G401 (cell line): ENCODE data around the gene COPB1. TPM values are rescaled to one million over a fixed set of nuclear protein-coding genes. Genes with fewer than 3 reads are reported as not detected.
"Not testable (repeated sequence)": the region's sequence is repeated elsewhere in the genome, so short reads cannot be mapped to it uniquely, and the experiment has no call there.

ENCODE experiments used
- DNase-seq: peaks from one replicate; pipeline ENCODE4 v3.0.0-alpha.2; 2015; ENCODE audit warnings: low spot score
- in situ Hi-C: cut with HindIII; loops from 2 replicates; pipeline ENCODE4 v1.10.0; 2016; ENCODE audit warnings: low sequenced_read_pairs, mixed read lengths
- total RNA-seq: library from RNA; depleted of rRNA; stranded (reverse); fragments of >200 nt; shearing (Covaris generic); gene quantifications from 2 replicates; pipeline ENCODE4 v1.2.3, GENCODE V29; 2014; rRNA removed

The COPB1 gene, protein sequence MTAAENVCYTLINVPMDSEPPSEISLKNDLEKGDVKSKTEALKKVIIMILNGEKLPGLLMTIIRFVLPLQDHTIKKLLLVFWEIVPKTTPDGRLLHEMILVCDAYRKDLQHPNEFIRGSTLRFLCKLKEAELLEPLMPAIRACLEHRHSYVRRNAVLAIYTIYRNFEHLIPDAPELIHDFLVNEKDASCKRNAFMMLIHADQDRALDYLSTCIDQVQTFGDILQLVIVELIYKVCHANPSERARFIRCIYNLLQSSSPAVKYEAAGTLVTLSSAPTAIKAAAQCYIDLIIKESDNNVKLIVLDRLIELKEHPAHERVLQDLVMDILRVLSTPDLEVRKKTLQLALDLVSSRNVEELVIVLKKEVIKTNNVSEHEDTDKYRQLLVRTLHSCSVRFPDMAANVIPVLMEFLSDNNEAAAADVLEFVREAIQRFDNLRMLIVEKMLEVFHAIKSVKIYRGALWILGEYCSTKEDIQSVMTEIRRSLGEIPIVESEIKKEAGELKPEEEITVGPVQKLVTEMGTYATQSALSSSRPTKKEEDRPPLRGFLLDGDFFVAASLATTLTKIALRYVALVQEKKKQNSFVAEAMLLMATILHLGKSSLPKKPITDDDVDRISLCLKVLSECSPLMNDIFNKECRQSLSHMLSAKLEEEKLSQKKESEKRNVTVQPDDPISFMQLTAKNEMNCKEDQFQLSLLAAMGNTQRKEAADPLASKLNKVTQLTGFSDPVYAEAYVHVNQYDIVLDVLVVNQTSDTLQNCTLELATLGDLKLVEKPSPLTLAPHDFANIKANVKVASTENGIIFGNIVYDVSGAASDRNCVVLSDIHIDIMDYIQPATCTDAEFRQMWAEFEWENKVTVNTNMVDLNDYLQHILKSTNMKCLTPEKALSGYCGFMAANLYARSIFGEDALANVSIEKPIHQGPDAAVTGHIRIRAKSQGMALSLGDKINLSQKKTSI
- total RNA-seq, result 184 and 226 TPM in 2 replicates

DNA sequence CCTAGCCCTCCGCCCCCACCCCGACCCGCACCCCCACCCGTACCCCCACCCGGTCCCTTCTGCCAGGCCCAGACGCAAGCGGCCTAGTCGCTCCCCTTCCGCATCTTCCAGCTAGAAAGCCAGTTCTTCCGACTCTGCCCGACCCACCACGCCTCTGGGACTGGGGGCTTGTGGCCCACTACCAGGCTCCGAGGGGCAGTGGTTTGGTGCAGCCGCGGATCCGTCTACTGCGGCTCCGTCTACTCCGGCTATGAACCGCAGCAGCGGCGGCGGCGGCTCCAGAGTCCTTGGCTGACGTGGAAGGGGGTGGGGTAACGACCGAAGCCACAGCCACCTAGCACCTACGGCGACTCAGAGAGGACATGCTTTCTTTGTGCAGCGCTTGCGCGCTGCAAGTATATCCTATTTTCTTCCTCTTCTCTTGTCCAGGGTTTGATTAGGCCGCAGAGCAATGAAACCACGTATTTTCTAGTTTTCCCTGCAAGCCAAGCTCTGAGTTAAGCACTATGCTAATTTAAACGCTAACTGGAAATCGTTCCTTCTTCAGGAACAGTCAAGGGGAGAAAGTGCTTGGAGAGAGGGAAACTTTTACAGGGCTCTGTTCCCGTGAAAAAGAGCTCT, at the start of gene COPB1:
Gene COPB1, minus strand, starts transcription at position 252 of the 621 bp plus-strand sequence. CDS start 883 bp downstream, outside the sequence.
- in situ Hi-C loops, result no loop called here
- peak; percentile 94 for DNase-seq

DNA sequence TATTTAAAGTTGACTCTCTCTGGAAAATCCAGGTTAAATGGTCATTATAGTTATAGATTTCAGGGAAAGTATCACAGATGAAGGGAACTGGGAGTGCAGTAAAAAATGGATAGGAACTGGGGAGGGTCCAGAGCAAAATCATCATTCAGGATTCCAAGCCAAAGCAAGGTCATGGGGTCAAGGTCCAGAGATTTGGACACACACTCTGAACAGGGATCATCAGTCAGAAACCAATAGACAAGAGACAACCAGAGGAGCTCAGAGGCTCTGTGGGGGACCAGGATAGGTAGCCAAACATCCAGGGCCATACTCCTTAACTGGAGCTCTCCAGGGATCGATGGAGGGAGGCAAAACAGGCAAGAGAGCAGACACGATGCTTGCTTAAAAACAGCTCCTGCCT, 47.8 kb upstream of the COPB1 start:
- in situ Hi-C loops, result no loop called here

DNA sequence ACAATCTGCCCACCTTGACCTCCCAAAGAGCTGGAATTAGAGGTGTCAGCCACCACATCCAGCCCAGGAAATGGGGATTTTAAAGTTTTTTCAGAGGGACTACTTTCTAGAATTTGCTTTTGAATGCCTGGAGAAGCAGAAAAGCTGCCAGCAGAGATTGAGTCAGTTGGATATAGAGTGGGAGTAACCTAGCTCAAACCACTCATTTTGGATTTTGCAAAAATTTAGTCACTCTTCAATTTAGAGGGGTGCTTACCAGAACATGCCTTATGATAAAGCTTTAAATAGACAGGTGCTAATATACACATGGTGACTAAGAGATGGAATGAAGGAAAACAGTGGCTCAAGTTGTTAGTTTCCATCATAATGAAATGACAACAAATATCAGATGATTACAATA, 47.1 kb upstream of the COPB1 start:
- DNase-seq, result no peak
- in situ Hi-C loops, result no loop called here

More for the DNA sequence above, 47.8 kb upstream of the COPB1 start:
- no peak for DNase-seq

DNA sequence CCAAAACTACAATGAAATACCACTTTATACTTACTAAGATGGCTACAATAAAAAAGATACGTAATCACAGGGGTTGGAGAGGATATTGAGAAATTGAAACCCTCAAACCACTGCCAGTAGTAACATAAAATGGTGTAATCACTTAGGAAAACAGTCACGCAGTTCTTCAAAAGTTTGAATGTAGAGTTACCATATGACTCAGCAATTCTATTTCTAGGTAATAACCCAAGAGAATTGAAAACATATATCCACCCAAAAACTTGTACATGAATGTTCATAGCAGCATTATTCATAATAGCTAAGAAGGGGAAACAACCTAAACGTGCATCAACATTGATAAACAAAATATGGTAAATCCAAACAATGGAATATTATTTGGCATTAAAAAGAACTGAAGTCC, 45.0 kb upstream of the COPB1 start:
- in situ Hi-C loops, result no loop called here
- DNase-seq, result no peak

DNA sequence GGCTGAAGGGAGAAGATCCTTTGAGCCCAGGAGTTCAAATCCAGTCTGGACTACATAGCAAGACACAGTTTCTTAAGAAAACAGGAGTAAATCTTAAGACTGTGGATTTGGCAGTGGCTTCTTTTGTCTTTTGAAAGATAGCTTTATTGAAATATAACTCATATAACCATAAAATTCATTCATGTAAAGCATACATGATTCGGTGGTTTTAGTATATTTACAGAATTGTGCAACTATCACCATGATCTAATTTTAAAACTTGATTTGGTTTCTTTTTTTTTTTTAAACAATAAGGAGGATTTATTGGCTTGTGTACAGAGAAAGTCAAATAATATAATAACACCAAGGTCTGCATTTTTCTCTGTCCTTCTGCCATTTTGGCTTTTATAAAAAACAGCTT, 43.6 kb upstream of the COPB1 start:
- in situ Hi-C loops, result no loop called here
- DNase-seq, result no peak

DNA sequence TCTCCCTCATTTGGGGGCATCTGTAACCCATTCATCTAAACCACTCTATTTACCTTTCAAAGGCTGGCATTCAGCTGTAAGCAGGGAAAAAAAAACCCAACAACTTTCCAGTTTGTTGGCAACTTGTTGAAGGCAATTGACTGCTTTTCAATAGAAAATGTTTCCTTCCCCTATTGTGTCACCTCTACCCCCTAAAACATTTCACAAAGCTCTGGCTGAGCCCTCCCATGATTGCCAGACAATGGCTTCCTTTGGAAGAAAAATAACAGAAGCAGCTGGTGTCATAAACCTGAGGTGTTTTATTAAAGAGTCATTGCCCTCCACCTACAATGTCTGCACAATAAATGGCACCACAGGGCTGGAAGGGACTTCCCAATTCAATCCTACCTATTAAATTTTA, 42.7 kb upstream of the COPB1 start:
- in situ Hi-C loops, result no loop called here
- DNase-seq, result no peak

DNA sequence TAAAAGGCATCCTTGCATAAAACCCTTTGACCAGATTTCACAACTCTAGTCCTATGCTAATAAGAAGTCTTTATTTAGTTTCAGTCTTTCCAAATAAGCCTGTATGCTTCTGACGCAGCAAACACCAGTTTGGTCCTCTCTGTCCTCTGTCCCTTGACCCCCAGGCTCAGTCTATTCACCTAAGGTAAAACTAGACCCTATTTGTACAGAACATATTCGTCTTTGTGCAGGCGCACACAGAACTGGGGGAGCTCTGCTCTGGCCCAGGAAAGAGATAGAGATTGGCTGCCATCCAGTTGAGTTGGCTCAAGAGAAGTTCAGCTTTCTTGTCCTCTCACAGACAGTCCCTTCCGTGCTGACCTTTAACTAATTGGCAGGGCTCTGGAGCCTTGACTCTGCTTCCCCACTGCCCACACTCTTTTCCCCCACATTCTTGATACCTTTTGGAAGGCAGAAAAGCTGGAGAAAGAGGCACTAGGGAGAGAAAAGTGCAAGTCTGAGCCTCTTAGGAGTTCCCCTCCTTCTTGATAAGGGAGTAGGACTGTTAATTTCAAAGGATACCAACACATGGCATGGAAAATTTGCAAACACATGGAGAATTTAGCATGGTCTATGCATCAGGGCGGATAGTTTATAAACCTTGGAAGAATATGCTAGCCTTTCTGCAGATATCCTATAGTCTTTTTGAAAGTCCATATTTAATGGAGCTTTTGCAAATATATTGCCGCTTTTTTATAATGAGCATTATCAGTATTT, 41.8 kb upstream of the COPB1 start:
- DNase-seq, result peak; percentile 90
- in situ Hi-C loops, result no loop called here

DNA sequence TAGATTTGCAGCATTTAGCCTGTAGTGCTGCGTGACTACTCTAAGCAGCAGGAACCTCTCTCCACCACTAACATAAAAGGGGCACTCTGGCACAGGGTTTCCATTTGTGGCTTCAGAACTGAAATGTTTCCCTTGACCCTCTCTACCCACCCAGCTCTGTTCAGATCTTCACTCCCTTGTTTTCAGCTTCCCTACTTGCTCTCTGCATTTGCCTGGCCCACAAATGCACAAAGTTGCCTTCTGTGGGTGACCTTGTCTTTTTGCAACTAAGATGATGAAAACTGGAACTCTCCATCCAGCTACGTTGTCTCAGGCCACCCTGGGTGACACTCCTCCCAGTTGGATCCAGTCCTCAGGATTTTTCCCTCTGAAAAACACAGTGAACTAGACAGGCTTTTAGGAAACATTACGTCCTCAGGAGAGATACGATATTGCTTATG, 40.4 kb upstream of the COPB1 start:
- DNase-seq, result peak; percentile 85
- in situ Hi-C loops, result no loop called here

DNA sequence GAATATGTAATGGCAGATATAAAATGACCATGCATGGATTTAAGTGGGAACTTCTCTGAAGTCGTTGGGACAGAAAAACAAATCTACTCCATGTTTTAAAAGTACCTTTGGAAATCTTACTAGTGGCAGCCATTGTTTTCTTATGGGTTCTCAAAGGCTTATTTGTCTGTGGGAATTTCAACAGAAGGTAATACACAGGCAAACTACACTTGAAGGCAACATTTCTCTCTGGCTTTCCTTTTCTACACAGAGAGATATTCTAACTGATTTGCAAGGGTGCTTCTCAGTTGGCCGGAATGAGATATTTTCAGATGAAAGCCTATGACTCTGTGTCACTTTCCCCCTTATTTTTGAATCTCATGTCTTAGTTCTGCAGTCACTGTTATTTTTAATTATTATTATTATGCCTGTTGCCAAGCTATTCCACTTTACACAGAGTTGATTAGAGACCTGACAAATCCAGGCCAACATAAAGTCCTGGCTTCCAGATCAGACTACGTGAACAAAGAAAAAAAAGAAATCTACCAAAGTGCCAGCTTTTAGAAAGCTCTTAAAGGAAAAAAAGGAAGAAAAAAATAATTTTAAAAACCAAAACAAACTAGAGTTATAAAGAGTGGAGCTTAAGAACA, 39.4 kb upstream of the COPB1 start:
- DNase-seq, result no peak
- in situ Hi-C loops, result no loop called here

DNA sequence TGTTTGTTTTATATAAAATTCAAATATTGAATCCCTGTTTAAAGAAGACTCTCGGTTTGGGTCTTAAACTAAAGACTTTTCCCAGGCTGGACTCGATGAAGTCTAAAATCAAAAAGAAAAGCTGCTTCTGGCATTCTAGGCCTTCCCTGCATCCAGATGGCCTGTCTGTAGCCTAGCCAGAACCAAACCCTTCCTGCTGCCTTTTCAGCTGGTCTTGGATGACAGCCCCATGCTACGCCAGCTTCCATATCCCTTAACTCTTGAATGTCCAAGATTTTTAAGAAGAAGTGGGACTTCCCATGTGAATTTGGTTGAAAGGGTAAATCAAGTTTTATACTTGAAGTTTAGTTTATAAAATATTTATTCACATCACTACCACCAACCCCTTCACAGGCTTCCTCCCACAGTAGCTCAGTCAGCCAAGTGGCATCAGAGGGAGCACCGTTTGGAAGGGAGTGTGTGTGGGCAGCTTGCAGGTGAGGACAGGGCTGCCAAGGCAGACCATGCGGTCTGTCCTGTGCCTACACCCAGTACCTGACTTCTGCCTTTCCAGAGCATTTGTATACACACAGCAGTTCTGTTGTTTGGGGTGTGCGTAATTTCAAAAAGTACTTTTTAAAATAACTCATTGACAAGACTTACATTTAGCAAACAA, 38.8 kb upstream of the COPB1 start:
- in situ Hi-C loops, result no loop called here
- DNase-seq, result peak; percentile 97

DNA sequence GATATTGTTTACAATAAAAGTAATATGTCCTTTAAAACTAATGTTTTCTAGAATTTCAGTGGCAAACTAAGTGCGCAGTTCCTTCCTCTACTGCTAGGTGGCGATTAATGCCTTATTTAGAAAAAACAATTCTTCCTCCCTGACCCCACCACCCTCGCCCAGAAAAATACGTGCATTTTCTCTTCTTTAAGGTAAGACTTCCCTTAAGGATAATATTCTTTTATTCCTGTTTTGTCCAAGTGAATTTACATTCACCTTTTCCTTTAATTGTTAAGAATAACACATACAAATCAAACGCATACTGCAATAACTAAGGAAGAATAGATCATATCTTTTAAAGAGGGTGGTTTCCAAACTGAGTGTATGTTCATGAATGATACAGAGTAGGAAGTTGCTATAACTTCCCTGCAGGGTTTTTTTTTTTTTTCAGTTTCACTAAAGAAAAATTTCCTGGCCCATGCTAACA, 37.6 kb upstream of the COPB1 start:
- DNase-seq, result peak; percentile 76
- in situ Hi-C loops, result no loop called here

DNA sequence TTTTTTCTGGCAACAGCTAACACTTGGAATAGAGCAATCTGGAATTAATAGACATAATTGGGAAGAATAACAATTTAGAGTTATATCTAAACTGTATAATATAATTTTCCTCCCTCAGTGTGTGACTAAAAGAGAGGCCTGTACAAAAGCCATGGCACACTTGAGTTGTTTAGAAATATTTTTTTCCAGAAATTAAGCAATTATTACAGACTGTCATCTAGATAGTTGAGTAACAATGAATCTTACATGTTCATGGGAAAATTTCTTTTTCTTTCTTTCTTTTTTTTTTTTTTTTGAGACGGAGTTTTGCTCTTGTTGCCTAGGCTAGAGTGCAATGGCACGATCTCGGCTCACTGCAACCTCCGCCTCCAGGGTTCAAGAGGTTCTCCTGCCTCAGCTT, 35.6 kb upstream of the COPB1 start:
- DNase-seq, in situ Hi-C loops: not testable (repeated sequence)

DNA sequence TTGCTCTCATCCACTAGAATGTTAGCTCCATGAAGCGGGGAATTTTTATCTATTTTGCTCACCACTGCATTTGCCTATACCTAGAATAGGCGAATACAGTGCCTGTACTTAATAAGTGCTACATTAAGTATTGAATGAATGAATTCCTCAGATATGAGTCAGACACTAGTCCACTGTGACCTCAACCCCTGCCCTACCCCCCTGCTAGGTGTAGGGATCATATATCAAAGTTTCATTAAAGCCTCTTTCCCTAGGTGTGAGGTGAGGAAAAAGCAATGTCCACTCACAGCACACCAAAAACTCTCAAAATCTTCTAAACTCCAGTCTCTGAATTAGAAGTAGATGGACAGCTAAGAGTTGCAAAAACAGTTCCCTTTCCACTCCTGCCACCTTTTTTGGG, 30.3 kb upstream of the COPB1 start:
- no peak for DNase-seq
- in situ Hi-C loops, result no loop called here

DNA sequence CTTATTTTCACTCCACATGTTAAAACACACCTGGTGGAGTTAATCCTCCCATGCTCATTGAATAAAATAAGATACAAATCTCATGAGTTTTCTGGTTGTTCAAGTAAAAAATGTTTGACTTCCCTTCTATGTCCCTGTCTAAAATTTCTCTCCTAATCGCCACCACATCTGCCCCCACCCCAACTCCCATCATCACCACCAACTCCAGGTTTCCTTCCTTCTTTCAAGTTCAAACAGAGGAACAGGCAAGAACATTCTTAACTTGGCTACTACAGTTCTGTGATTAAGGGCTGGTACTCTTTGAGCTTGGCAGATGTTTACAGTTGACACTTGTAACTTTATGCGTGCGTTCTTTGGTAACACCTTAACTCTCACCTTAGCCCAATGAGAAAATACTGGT, 29.7 kb upstream of the COPB1 start:
- in situ Hi-C loops, result no loop called here
- no peak for DNase-seq

DNA sequence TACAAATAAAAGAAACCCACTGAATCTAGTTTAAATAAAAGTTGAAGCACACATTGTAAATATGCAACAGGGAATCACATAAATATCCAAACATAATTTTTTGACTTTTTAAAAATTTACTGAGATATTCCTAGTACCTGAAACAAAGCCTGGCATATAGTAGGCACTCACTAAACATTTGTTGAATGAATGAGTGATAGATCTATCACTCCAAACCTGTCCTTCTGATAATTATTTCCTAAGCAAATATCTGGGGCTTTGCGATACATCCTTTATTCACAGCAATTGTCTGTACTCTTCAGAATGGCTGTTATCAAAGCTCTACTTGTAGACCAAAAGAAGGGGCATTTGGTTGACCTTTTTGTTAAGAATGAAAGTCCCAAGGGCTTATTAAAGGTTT, 23.2 kb upstream of the COPB1 start:
- DNase-seq, result no peak
- in situ Hi-C loops, result no loop called here

DNA sequence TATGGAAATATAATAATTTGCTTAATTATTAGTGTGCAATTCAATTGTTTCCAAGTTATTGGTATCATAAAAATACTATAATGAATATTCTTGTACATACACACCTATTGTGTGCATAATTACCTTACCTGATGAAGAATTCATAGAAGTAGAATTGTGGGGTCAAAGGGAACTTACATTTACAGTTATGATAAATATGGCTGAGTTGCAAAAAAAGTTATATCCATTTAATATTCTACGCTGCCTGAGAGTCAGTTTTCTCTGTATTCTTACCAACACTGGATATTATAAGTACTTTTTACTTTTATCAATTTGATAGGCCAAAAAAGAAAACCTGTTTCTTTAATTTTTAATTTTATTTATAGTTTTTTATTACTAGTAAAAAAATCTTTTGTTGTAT, 22.6 kb upstream of the COPB1 start:
- DNase-seq, result no peak
- in situ Hi-C loops, result no loop called here

DNA sequence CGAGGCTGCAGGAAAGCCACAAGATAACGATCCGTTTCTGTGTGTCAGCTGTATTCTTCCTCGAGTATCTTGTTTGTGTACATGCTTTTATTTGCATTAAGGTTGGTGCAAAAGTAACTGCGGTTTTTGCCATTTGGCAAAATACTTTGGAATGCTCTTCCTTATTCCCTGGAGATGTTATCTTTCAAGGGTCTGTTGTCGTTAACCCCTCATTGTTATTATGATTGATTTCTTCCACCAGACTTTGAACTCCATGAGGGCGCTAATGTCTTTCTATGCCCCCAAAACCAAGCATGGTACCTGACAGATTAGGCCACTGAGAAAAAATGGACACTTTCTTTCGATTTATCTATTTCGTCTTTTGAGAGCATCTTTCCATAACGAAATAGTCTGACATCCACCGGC, 21.1 kb upstream of the COPB1 start:
- in situ Hi-C loops, result no loop called here
- DNase-seq, result no peak
